B cell (primary cell): ENCODE data around the gene GSG1L. TPM values are rescaled to one million over a fixed set of nuclear protein-coding genes. Genes with fewer than 3 reads are reported as not detected.

Experiments used
- ATAC-seq: fragments of 200-7000 bp; cut with Tn5 transposase; one replicate; pipeline ENCODE4 v1.10.0; 2021; ENCODE audit warnings: low read depth, mild to moderate bottlenecking, moderate number of reproducible peaks, moderate library complexity
- CTCF ChIA-PET: fragments of 350-600 bp; sonication (Branson Sonifier 250); formaldehyde crosslinking; loops from one replicate; lab custom pipeline; 2021; ENCODE audit warnings: antibody characterized with exemption, inconsistent platforms; lab: Charles Lee
- POLR2A ChIA-PET: fragments of 350-600 bp; sonication (Branson Sonifier 250); formaldehyde crosslinking; loops from one replicate; lab custom pipeline; 2021; ENCODE audit warnings: antibody characterized with exemption; lab: Charles Lee
- DNase-seq: peaks from one replicate; pipeline ENCODE4 v3.0.0; 2013
- H2AFZ ChIP-seq: 2 replicates; pipeline ENCODE4 v1.6.1; 2012; ENCODE audit warnings: mild to moderate bottlenecking, low read depth, low read length; ENCODE audit not compliant: insufficient read depth, poor library complexity, severe bottlenecking
- H3K27ac ChIP-seq, 2 donors: 1 replicate in 1 of 2; 2 replicates in 1 of 2; pipeline ENCODE4 v1.5.1; 2012 to 2013; ENCODE audit warnings: low read length in 2 of 2, mild to moderate bottlenecking in 2 of 2, moderate library complexity in 1 of 2
- H3K27me3 ChIP-seq, 4 experiments: fragments of 200-600 bp in 1 of 4; sonication (generic) in 1 of 4; replicated peaks in 1 of 4; 1 replicate in 2 of 4; 2 replicates in 2 of 4; pipeline versions ENCODE4 v1.6.1 to v1.7.0; 2013 to 2016; ENCODE audit warnings: low read length in 3 of 4, mild to moderate bottlenecking in 2 of 4, mixed read lengths in 1 of 4, moderate library complexity in 1 of 4; ENCODE audit not compliant: insufficient read depth in 4 of 4, control insufficient read depth in 3 of 4; ENCODE audit errors: control extremely low read depth in 1 of 4
- H3K36me3 ChIP-seq, 2 experiments: replicated peaks in 1 of 2; 1 replicate in 1 of 2; 2 replicates in 1 of 2; pipeline versions ENCODE4 v1.6.1 to v1.7.1; 2013; ENCODE audit warnings: low read length in 1 of 2; ENCODE audit not compliant: insufficient read depth in 2 of 2, control insufficient read depth in 1 of 2; ENCODE audit errors: control extremely low read depth in 1 of 2, extremely low read depth in 1 of 2
- H3K4me1 ChIP-seq, 2 donors: fragments of 200-600 bp in 1 of 2; sonication (generic) in 1 of 2; 1 replicate in 1 of 2; 2 replicates in 1 of 2; pipeline versions ENCODE4 v1.5.1 to v1.6.1; 2013 to 2017; ENCODE audit warnings: low read length in 2 of 2; ENCODE audit not compliant: control insufficient read depth in 2 of 2, insufficient read depth in 2 of 2
- H3K4me2 ChIP-seq: replicated peaks from 2 replicates; pipeline ENCODE3; 2012; ENCODE audit warnings: mild to moderate bottlenecking, low read depth, low read length; ENCODE audit not compliant: poor library complexity, severe bottlenecking
- H3K4me3 ChIP-seq, 5 experiments: fragments of 200-600 bp in 1 of 5; sonication (generic) in 1 of 5; 1 replicate in 3 of 5; 2 replicates in 2 of 5; pipeline versions ENCODE4 v1.5.1 to v1.7.0; 2011 to 2016; ENCODE audit warnings: low read length in 4 of 5, mild to moderate bottlenecking in 4 of 5, low read depth in 2 of 5, control low read depth in 1 of 5, moderate library complexity in 1 of 5; ENCODE audit not compliant: insufficient read depth in 1 of 5; ENCODE audit errors: control extremely low read depth in 1 of 5, extremely low read depth in 1 of 5
- H3K79me2 ChIP-seq: fragments of 200-600 bp; sonication (generic); one replicate; pipeline ENCODE4 v1.6.0; 2016; ENCODE audit warnings: low read length; ENCODE audit not compliant: control insufficient read depth, insufficient read depth
- H3K9ac ChIP-seq: fragments of 200-600 bp; sonication (generic); 2 replicates; pipeline ENCODE4 v1.6.1; 2017; ENCODE audit warnings: mild to moderate bottlenecking, low read length, moderate library complexity
- H3K9me3 ChIP-seq, 3 donors: one replicate each; pipeline versions ENCODE4 v1.6.1 to v1.7.1; 2013; ENCODE audit warnings: low read length in 2 of 3; ENCODE audit not compliant: control insufficient read depth in 2 of 3, insufficient read depth in 1 of 3; ENCODE audit errors: control extremely low read depth in 1 of 3
- H4K20me1 ChIP-seq: 2 replicates; pipeline ENCODE4 v1.6.0; 2012; ENCODE audit warnings: mild to moderate bottlenecking, low read length; ENCODE audit not compliant: insufficient read depth, control insufficient read depth, poor library complexity, severe bottlenecking
- H3K27ac Mint-ChIP-seq: one replicate; pipeline ENCODE4 v1.8.0; 2021; ENCODE audit warnings: mixed read lengths
- H3K27me3 Mint-ChIP-seq: one replicate; pipeline ENCODE4 v1.8.0; 2021; ENCODE audit warnings: mixed read lengths
- H3K4me1 Mint-ChIP-seq: one replicate; pipeline ENCODE4 v1.8.0; 2021; ENCODE audit warnings: mixed read lengths
- H3K4me3 Mint-ChIP-seq: one replicate; pipeline ENCODE4 v1.8.0; 2021; ENCODE audit warnings: mixed read lengths
- H3K9me3 Mint-ChIP-seq: one replicate; pipeline ENCODE4 v1.8.0; 2022; ENCODE audit warnings: mixed read lengths; ENCODE audit not compliant: insufficient read depth
- EZH2 ChIP-seq: IDR thresholded peaks from 2 replicates; pipeline ENCODE4 v1.6.1; 2012; ENCODE audit warnings: borderline replicate concordance, low read depth, mild to moderate bottlenecking, moderate library complexity, low read length; ENCODE audit not compliant: insufficient read depth, poor library complexity, severe bottlenecking
- WGBS: methylation state at CpG from one replicate; pipeline ENCODE4 v1.1.5; 2013; ENCODE audit warnings: missing lambda C conversion rate; ENCODE audit not compliant: insufficient coverage; 5-methylcytosine and 5-hydroxymethylcytosine counted together
- intact Hi-C: fragments of 100-400 bp; cut with micrococcal nuclease; formaldehyde crosslinking; loops from one replicate; pipeline ENCODE4 v1.10.0; 2022
- polyA plus RNA-seq: library from polyadenylated mRNA; depleted of rRNA; stranded (reverse); fragments of >200 nt; gene quantifications from 2 replicates; pipeline ENCODE4 v1.2.3, GENCODE V29; 2012
- total RNA-seq, 2 donors: library from RNA; stranded (reverse); fragments of 120-200 nt in 1 of 2; gene quantifications; 1 replicate in 1 of 2; 2 replicates in 1 of 2; pipeline versions ENCODE4 v1.2.3 to v1.2.4, GENCODE V29; 2013 to 2022
- TF ChIP-seq, protein P1 (sequence below): fragments of 200-600 bp; IDR thresholded peaks from one replicate; pipeline ENCODE4 v1.8.0; 2022; ENCODE audit warnings: antibody characterized with exemption, mild to moderate bottlenecking

The GSG1L gene
- total and polyA plus RNA-seq, 2 donors (not counting 1 experiment from before 2014, with no cell fraction given), result 0.01 TPM; not detected in 1

- no peak overlapping the region for H3K4me3 ChIP-seq
- Mint-ChIP-seq H3K4me3 (no peak overlapping the region), H3K4me1 (no peaks in the 10 kb centered on the region), H3K27me3 (peaks cover 28% of the 10 kb centered on the region), H3K27ac (no peak overlapping the region), H3K9me3 (no peaks in the 10 kb centered on the region)
- H3K4me1 ChIP-seq, result no peaks in the 10 kb centered on the region
- intact Hi-C loops, result no loop called here
- ATAC-seq (no peak), DNase-seq (no peak)
- 84% methylated on average over 8 of the region's 13 CpGs for WGBS
- TF ChIP-seq, protein P1, sequence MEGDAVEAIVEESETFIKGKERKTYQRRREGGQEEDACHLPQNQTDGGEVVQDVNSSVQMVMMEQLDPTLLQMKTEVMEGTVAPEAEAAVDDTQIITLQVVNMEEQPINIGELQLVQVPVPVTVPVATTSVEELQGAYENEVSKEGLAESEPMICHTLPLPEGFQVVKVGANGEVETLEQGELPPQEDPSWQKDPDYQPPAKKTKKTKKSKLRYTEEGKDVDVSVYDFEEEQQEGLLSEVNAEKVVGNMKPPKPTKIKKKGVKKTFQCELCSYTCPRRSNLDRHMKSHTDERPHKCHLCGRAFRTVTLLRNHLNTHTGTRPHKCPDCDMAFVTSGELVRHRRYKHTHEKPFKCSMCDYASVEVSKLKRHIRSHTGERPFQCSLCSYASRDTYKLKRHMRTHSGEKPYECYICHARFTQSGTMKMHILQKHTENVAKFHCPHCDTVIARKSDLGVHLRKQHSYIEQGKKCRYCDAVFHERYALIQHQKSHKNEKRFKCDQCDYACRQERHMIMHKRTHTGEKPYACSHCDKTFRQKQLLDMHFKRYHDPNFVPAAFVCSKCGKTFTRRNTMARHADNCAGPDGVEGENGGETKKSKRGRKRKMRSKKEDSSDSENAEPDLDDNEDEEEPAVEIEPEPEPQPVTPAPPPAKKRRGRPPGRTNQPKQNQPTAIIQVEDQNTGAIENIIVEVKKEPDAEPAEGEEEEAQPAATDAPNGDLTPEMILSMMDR, result no peak
- no peak for TF ChIP-seq EZH2
- peaks cover 0 to 5% (median 0%) of the 10 kb centered on the region in 3 donors for H3K9me3 ChIP-seq
- no peaks in the 10 kb centered on the region for H3K79me2 ChIP-seq
- no peaks in the 10 kb centered on the region for H3K27me3 ChIP-seq
- no peak overlapping the region for H3K27ac ChIP-seq
- ChIA-PET CTCF (no interaction called here), POLR2A (no interaction called here)
- no peaks in the 10 kb centered on the region for H4K20me1 ChIP-seq
- H3K4me2 ChIP-seq, result no peak overlapping the region
- no peaks in the 10 kb centered on the region for H3K36me3 ChIP-seq
- no peak overlapping the region for H2AFZ ChIP-seq
- H3K9ac ChIP-seq, result no peak overlapping the region
Measured at GRCh38 chr16:27927266-27927901, 136.1 kb downstream of the GSG1L start.

DNA sequence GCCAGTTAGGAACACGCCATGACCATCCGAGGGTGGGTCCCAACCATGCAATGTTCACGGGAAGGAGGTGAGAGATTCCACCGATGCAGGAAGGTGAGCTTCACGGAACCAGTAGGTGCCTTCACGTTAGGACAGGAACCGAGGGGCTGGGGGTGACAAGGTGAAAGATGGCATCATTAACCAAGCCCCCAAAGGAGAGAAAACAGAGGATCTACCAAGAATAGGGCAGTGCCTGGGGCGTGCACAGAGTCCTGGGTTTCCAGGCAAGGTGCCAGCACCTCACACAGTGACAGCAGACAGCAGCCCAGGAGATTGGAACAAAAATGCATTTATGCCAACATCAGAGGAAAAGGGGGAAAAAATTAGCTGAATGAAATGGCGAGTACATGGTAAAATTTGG lies 137.9 kb downstream of the GSG1L start:
- intact Hi-C loops, result no loop called here
- Mint-ChIP-seq H3K9me3 (no peaks in the 10 kb centered on the region), H3K4me1 (no peaks in the 10 kb centered on the region), H3K4me3 (no peak overlapping the region), H3K27me3 (peaks cover 40% of the 10 kb centered on the region), H3K27ac (no peak overlapping the region)
- WGBS, result 71% methylated on average over 8 of the region's 9 CpGs
- Histone ChIP-seq H3K9me3 (peaks cover 0 to 5% (median 0%) of the 10 kb centered on the region in 3 donors), H2AFZ (no peak overlapping the region), H3K79me2 (no peaks in the 10 kb centered on the region), H4K20me1 (no peaks in the 10 kb centered on the region), H3K36me3 (no peaks in the 10 kb centered on the region), H3K4me1 (no peaks in the 10 kb centered on the region), H3K9ac (no peak overlapping the region), H3K4me2 (no peak overlapping the region), H3K4me3 (no peak overlapping the region), H3K27ac (no peak overlapping the region), H3K27me3 (peaks cover 0 to 5% (median 0%) of the 10 kb centered on the region in 4 experiments)
- DNase-seq (no peak), ATAC-seq (no peak)
- TF ChIP-seq, protein P1, result no peak
- TF ChIP-seq EZH2, result no peak
- CTCF ChIA-PET, result no interaction called here
- POLR2A ChIA-PET, result no interaction called here
